Spinal cord (tissue), 10 donors: ENCODE data around the gene LIN28B. TPM values are rescaled to one million over a fixed set of nuclear protein-coding genes. Genes with fewer than 3 reads are reported as not detected.

Source experiments
- DNase-seq, 6 donors: peaks; one replicate each; pipeline versions ENCODE4 v3.0.0 to v3.0.0-alpha.2; 2013 to 2015; ENCODE audit warnings: low spot score in 6 of 6, low read depth in 4 of 6
- H3K27ac ChIP-seq: one replicate; pipeline ENCODE4 v1.5.1; 2013; ENCODE audit warnings: low read depth, low read length, control low read depth
- H3K27me3 ChIP-seq: one replicate; pipeline ENCODE4 v1.6.1; 2013; ENCODE audit warnings: low read length; ENCODE audit not compliant: control insufficient read depth, insufficient read depth
- H3K36me3 ChIP-seq: one replicate; pipeline ENCODE4 v1.6.1; 2013; ENCODE audit warnings: low read length; ENCODE audit not compliant: control insufficient read depth, insufficient read depth
- H3K4me1 ChIP-seq: one replicate; pipeline ENCODE4 v1.6.1; 2013; ENCODE audit warnings: low read length; ENCODE audit not compliant: control insufficient read depth, insufficient read depth
- H3K4me3 ChIP-seq: one replicate; pipeline ENCODE4 v1.5.1; 2013; ENCODE audit warnings: low read depth, low read length, control low read depth
- H3K9me3 ChIP-seq: one replicate; pipeline ENCODE4 v1.6.1; 2013; ENCODE audit warnings: low read length; ENCODE audit not compliant: control insufficient read depth, insufficient read depth
- WGBS: methylation state at CpG from one replicate; pipeline ENCODE4 v1.1.5; 2013; ENCODE audit warnings: missing lambda C conversion rate; ENCODE audit not compliant: insufficient coverage; 5-methylcytosine and 5-hydroxymethylcytosine counted together
- polyA plus RNA-seq, 2 donors: library from polyadenylated mRNA; unstranded; fragments of 120-200 nt; gene quantifications; one replicate each; pipeline ENCODE4 v1.2.1, GENCODE V29; 2013; ENCODE audit not compliant: insufficient read length in 2 of 2
- total RNA-seq, 2 donors: library from RNA; depleted of rRNA in 1 of 2; stranded (reverse); fragments of 120-200 nt in 1 of 2; fragments of >200 nt in 1 of 2; gene quantifications; one replicate each; pipeline versions ENCODE4 v1.2.3 to v1.2.4, GENCODE V29; 2013 to 2014
- donor health status: healthy.

Gene LIN28B
- total and polyA plus RNA-seq, 4 donors: 0.44 to 1.7 (median 1.1) TPM

GRCh38 chr6:105109955-105110895 is 153.3 kb downstream of the LIN28B start:
- Histone ChIP-seq H3K36me3 (no peaks in the 10 kb centered on the region), H3K9me3 (no peaks in the 10 kb centered on the region), H3K4me1 (no peaks in the 10 kb centered on the region), H3K27me3 (no peaks in the 10 kb centered on the region), H3K4me3 (no peak overlapping the region), H3K27ac (no peak overlapping the region)
- peak in 1 of 6 donors; percentile 18 for DNase-seq
- no CpG with 5 or more reads among the region's 8 CpGs for WGBS

GRCh38 chr6:105111105-105111504 is 154.2 kb downstream of the LIN28B start:
- no peak overlapping the region for H3K4me3 ChIP-seq
- H3K4me1 ChIP-seq: no peaks in the 10 kb centered on the region
- WGBS: no CpG with 5 or more reads among the region's 3 CpGs
- no peaks in the 10 kb centered on the region for H3K36me3 ChIP-seq
- H3K27ac ChIP-seq: no peak overlapping the region
- H3K27me3 ChIP-seq: no peaks in the 10 kb centered on the region
- no peaks in the 10 kb centered on the region for H3K9me3 ChIP-seq
- DNase-seq: peak in 2 of 6 donors; percentile 48 to 84

GRCh38 chr6:105111871-105112270 is 155.0 kb downstream of the LIN28B start:
- no peaks in the 10 kb centered on the region for H3K36me3 ChIP-seq
- no peak overlapping the region for H3K27ac ChIP-seq
- WGBS: 83% methylated on average over 1 of the region's 2 CpGs
- H3K27me3 ChIP-seq: no peaks in the 10 kb centered on the region
- H3K4me3 ChIP-seq: no peak overlapping the region
- no peaks in the 10 kb centered on the region for H3K4me1 ChIP-seq
- H3K9me3 ChIP-seq: no peaks in the 10 kb centered on the region
- DNase-seq: no peak

GRCh38 chr6:105112577-105112976 is 155.7 kb downstream of the LIN28B start:
- Histone ChIP-seq H3K27me3 (no peaks in the 10 kb centered on the region), H3K4me3 (no peak overlapping the region), H3K4me1 (no peaks in the 10 kb centered on the region), H3K27ac (no peak overlapping the region), H3K36me3 (no peaks in the 10 kb centered on the region), H3K9me3 (no peaks in the 10 kb centered on the region)
- DNase-seq: no peak
- no CpG with 5 or more reads among the region's 1 CpG for WGBS

GRCh38 chr6:105113422-105113821 is 156.5 kb downstream of the LIN28B start:
- WGBS: 72% methylated on average over 4 of the region's 6 CpGs
- no peaks in the 10 kb centered on the region for H3K9me3 ChIP-seq
- no peak for DNase-seq
- H3K4me3 ChIP-seq: no peak overlapping the region
- no peaks in the 10 kb centered on the region for H3K4me1 ChIP-seq
- H3K27ac ChIP-seq: no peak overlapping the region
- no peaks in the 10 kb centered on the region for H3K27me3 ChIP-seq
- no peaks in the 10 kb centered on the region for H3K36me3 ChIP-seq

GRCh38 chr6:105116150-105116549 is 159.2 kb downstream of the LIN28B start:
- H3K27ac ChIP-seq: no peak overlapping the region
- WGBS: 55% methylated on average over 3 of the region's 5 CpGs
- DNase-seq: no peak

GRCh38 chr6:105120570-105120969 is 163.7 kb downstream of the LIN28B start:
- no peak for DNase-seq
- Histone ChIP-seq H3K9me3 (no peaks in the 10 kb centered on the region), H3K36me3 (no peaks in the 10 kb centered on the region), H3K27me3 (no peaks in the 10 kb centered on the region), H3K4me1 (no peaks in the 10 kb centered on the region), H3K4me3 (no peak overlapping the region), H3K27ac (no peak overlapping the region)
- 41% methylated on average over 2 of the region's 5 CpGs for WGBS

More at GRCh38 chr6:105116150-105116549, 159.2 kb downstream of the LIN28B start:
- Histone ChIP-seq H3K4me1 (no peaks in the 10 kb centered on the region), H3K36me3 (no peaks in the 10 kb centered on the region), H3K4me3 (no peak overlapping the region), H3K27me3 (no peaks in the 10 kb centered on the region), H3K9me3 (no peaks in the 10 kb centered on the region)

- DNase-seq: peak in 1 of 6 donors; percentile 49
- no peaks in the 10 kb centered on the region for H3K9me3 ChIP-seq
- no peaks in the 10 kb centered on the region for H3K4me1 ChIP-seq
- H3K27me3 ChIP-seq: no peaks in the 10 kb centered on the region
- WGBS: no CpG with 5 or more reads among the region's 3 CpGs
- H3K36me3 ChIP-seq: no peaks in the 10 kb centered on the region
- H3K4me3 ChIP-seq: no peak overlapping the region
- no peak overlapping the region for H3K27ac ChIP-seq
Measured at GRCh38 chr6:105121981-105122380, 165.1 kb downstream of the LIN28B start.

GRCh38 chr6:105122717-105123116 is 165.8 kb downstream of the LIN28B start:
- WGBS: no CpG with 5 or more reads among the region's 6 CpGs

More at GRCh38 chr6:105122717-105123116, 165.8 kb downstream of the LIN28B start:
- Histone ChIP-seq H3K36me3 (no peaks in the 10 kb centered on the region), H3K27me3 (no peaks in the 10 kb centered on the region), H3K9me3 (no peaks in the 10 kb centered on the region), H3K4me3 (no peak overlapping the region), H3K27ac (no peak overlapping the region), H3K4me1 (no peaks in the 10 kb centered on the region)
- DNase-seq: no peak
